Activated CD4-positive, alpha-beta T cell treated with anti-CD3 and anti-CD28 coated beads for 24 hours (primary cell): ENCODE measurements around the gene NGFR.
A peak's percentile ranks its signal among the peaks of the same experiment; 100 is the strongest.

Source experiments
- DNase-seq, 2 donors: peaks; one replicate each; pipeline ENCODE4 v3.0.0-alpha.2; 2020; ENCODE audit warnings: low read depth in 2 of 2

The NGFR gene

GRCh38 chr17:49515196-49515770 lies 20.2 kb downstream of the NGFR start:
- DNase-seq, result no peak

GRCh38 chr17:49516180-49516579 lies 21.1 kb downstream of the NGFR start:
- no peak for DNase-seq

GRCh38 chr17:49518346-49519078 lies 23.4 kb downstream of the NGFR start:
- DNase-seq, result no peak

GRCh38 chr17:49519781-49520180 lies 24.7 kb downstream of the NGFR start:
- no peak for DNase-seq

GRCh38 chr17:49520386-49521087 lies 25.4 kb downstream of the NGFR start:
- no peak for DNase-seq

- DNase-seq, result no peak
Observed at GRCh38 chr17:49521088-49521450, 26.0 kb downstream of the NGFR start.

GRCh38 chr17:49521471-49522356 lies 26.6 kb downstream of the NGFR start:
- DNase-seq, result no peak

- DNase-seq, result no peak
Observed at GRCh38 chr17:49522357-49522890, 27.3 kb downstream of the NGFR start.

GRCh38 chr17:49523196-49523595 lies 28.1 kb downstream of the NGFR start:
- DNase-seq, result no peak

GRCh38 chr17:49523706-49524472 lies 28.8 kb downstream of the NGFR start:
- peak in 1 of 2 donors; percentile 5 for DNase-seq

- no peak for DNase-seq
Observed at GRCh38 chr17:49524473-49525359, 29.6 kb downstream of the NGFR start.

GRCh38 chr17:49525831-49526741 lies 31.0 kb downstream of the NGFR start:
- DNase-seq, result no peak

GRCh38 chr17:49527927-49528651 lies 33.0 kb downstream of the NGFR start:
- no peak for DNase-seq

GRCh38 chr17:49528966-49529365 lies 33.9 kb downstream of the NGFR start:
- DNase-seq, result no peak

GRCh38 chr17:49530118-49530517 lies 35.0 kb downstream of the NGFR start:
- DNase-seq, result no peak

- no peak for DNase-seq
Observed at GRCh38 chr17:49543860-49544259, 48.8 kb downstream of the NGFR start.

GRCh38 chr17:49545007-49545660 lies 50.0 kb downstream of the NGFR start:
- no peak for DNase-seq
